GM23248 (cell line): ENCODE measurements around the gene SH3RF2.

Source experiments
- EZH2 ChIP-seq: fragments of 200-600 bp; sonication (generic); IDR thresholded peaks from 2 replicates; pipeline ENCODE4 v1.6.1; 2018; ENCODE audit warnings: antibody characterized with exemption, mild to moderate bottlenecking; ENCODE audit not compliant: insufficient read depth, poor library complexity, severe bottlenecking
- EZH2phosphoT487 ChIP-seq: fragments of 200-600 bp; sonication (generic); IDR thresholded peaks from 2 replicates; pipeline ENCODE4 v1.6.1; 2018; ENCODE audit warnings: antibody characterized with exemption, moderate library complexity, mild to moderate bottlenecking, low read depth; ENCODE audit not compliant: insufficient read depth

- TF ChIP-seq EZH2phosphoT487 (no peak), EZH2 (no peak)
Measured at GRCh38 chr5:145947581-145947980, 11.2 kb downstream of the SH3RF2 start.
